AG04449 (cell line): ENCODE data around the gene NUCB1.
A peak's percentile ranks its signal among the peaks of the same experiment; 100 is the strongest.

Experiments
- CTCF ChIA-PET: fragments of 350-600 bp; formaldehyde crosslinking; extraction: SDS; loops from one replicate; lab custom pipeline; 2021; ENCODE audit warnings: antibody characterized with exemption; lab: Yijun Ruan, JAX
- POLR2A ChIA-PET: fragments of 400-600, 350-600 bp; formaldehyde crosslinking; extraction: SDS; loops from one replicate; lab custom pipeline; 2020; ENCODE audit warnings: antibody characterized with exemption, inconsistent platforms; lab: Yijun Ruan, JAX
- DNase-seq: peaks from one replicate; pipeline ENCODE4 v3.0.0-alpha.2; 2010; ENCODE audit warnings: low read depth, low spot score
- H3K4me3 ChIP-seq: 2 replicates; pipeline ENCODE4 v1.5.1; 2011; ENCODE audit warnings: low read depth, mild to moderate bottlenecking, control low read depth, low read length
- CTCF ChIP-seq: IDR thresholded peaks from one replicate; pipeline ENCODE4 v1.5.1; 2011; ENCODE audit warnings: mild to moderate bottlenecking, moderate library complexity, low read length, control low read depth, inconsistent platforms; ENCODE audit not compliant: insufficient read depth; ENCODE audit errors: missing control alignments

NUCB1 gene

DNA sequence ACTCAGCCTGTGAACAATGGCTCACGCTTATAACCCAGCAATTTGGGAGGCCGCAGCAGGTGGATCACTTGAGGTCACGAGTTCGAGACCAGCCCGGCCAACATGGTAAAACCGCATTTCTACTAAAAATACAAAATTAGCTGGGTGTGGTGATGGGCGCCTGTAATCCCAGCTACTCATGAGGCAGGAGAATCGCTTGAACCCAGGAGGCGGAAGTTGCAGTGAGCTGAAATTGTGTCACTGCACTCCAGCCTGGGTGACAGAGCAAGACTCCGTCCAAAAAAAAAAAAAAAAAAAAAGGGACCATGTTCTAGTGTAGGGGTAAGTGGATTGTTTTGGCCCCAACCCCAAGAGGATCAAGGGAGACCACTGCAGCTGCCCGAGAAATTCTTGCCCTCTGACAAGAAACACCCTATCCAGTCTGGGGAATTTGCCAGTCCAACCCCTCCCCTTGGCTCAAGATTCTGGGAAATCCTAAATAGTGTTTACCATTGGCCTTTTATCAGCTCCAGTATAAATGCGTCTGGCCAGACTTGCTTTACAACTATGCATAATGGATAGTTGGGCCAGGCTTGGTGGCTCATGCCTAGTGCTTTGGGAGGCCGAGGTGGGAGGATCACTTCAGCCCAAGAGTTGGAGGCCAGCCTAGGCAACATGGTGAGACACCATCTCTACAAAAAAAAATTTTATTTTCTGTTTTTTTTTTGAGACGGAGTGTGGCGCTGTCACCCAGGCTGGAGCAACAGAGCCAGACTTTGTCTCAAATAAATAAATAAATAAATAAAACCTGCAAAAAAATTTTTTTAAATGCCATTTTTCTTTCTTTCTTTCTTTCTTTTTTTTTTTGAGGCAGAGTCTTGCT is 28.3 kb downstream of the NUCB1 start:
- DNase-seq = no peak
- no peak overlapping the region for H3K4me3 ChIP-seq
- ChIA-PET CTCF (no interaction called here), POLR2A (no interaction called here)
- no peak for TF ChIP-seq CTCF

GRCh38 chr19:48933382-48933932 is 33.3 kb downstream of the NUCB1 start, which contains the start of gene DHDH:
TSS of gene DHDH (plus strand) at chr19:48933699. CDS start at chr19:48933722, 23 bp downstream.
- CTCF ChIA-PET = interaction anchor here (0.9 to 1.0 kb wide), 2 partner anchors 60 to 91 kb away, joined by 3 read pairs; partner anchors contain the start of genes GYS1 and RUVBL2
- DNase-seq = no peak
- POLR2A ChIA-PET = no interaction called here
- H3K4me3 ChIP-seq = peak within 1 kb of the TSS; percentile 65
- no peak for TF ChIP-seq CTCF

GRCh38 chr19:48934837-48935236 is 34.7 kb downstream of the NUCB1 start:
- CTCF ChIA-PET = no interaction called here

GRCh38 chr19:48935864-48936263 is 35.8 kb downstream of the NUCB1 start:
- TF ChIP-seq CTCF = no peak
- CTCF ChIA-PET = no interaction called here
- no peak overlapping the region for H3K4me3 ChIP-seq
- DNase-seq = no peak
- POLR2A ChIA-PET = no interaction called here

More at GRCh38 chr19:48934837-48935236, 34.7 kb downstream of the NUCB1 start:
- no peak overlapping the region for H3K4me3 ChIP-seq
- POLR2A ChIA-PET = no interaction called here
- TF ChIP-seq CTCF = no peak
- DNase-seq = no peak

- no peak for TF ChIP-seq CTCF
- ChIA-PET CTCF (interaction anchor here (0.8 kb wide), 1 partner anchor 150 kb away, joined by 3 read pairs; no protein-coding TSS in a partner anchor), POLR2A (no interaction called here)
- no peak for DNase-seq
- no peak overlapping the region for H3K4me3 ChIP-seq
Measured at GRCh38 chr19:48938256-48938655, 38.1 kb downstream of the NUCB1 start.

DNA sequence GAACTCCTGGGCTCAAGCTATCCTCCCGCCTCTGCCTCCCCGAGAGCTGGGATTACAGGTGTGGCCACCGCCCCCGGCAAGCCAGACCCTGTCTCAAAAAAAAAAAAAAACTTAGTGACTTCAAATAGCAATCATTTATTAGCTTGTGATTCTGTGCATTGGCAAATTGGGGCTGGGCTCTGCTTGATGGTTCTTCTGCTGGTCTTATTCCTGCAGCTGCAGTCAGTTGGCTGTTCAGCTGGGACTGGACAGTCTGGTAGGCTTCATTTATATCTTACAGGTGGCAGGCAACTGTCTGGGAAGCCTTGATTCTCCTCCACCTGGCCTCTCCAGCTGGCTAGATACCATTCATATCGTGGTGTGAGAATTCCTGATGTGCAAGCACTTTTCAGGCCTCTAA is 40.8 kb downstream of the NUCB1 start:
- CTCF ChIA-PET = no interaction called here
- POLR2A ChIA-PET = interaction anchor here (0.6 kb wide), 1 partner anchor 23 kb away, joined by 3 read pairs; no protein-coding TSS in a partner anchor
- H3K4me3 ChIP-seq = no peak overlapping the region
- no peak for DNase-seq
- no peak for TF ChIP-seq CTCF
